Measurements from ENCODE around the gene GADD45GIP1. TPM values are rescaled to one million over a fixed set of nuclear protein-coding genes. Genes with fewer than 3 reads are reported as not detected.
"Not testable (repeated sequence)": the region's sequence is repeated elsewhere in the genome, so short reads cannot be mapped to it uniquely, and the experiment has no call there.

Gene GADD45GIP1
- polyA plus RNA-seq, 1 donor from 2014 or later = 21.3 TPM

DNA sequence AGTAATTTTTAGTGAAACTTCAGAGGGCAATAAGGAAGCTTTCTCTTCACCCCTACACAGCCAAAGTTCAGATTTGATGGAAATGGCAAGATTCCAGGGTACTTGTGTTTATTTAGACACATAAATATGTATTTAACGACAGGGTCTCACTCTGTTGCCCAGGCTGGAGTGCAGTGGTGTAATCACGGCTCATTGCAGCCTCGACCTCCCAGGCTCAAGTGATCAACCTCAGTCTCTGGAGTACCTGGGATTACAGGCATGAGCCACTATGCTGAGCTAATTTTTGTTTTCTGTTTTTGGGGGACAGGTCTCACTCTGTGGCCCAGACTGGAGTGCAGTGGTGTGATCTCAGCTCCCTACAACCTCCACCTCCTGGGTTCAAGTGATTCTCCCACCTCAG is 36.0 kb downstream of the GADD45GIP1 start:
- no peaks in the 10 kb centered on the region for H4K20me1 ChIP-seq (ENCODE audit: insufficient read depth)
- H3K9me3 ChIP-seq (ENCODE audit: low read length) = no peaks in the 10 kb centered on the region
- H3K36me3 ChIP-seq (ENCODE audit: insufficient read depth, low read length) = no peaks in the 10 kb centered on the region
- no peak overlapping the region for H3K4me3 ChIP-seq (ENCODE audit: low read length)
- H2AFZ ChIP-seq (ENCODE audit: low read depth, low read length) = no peak overlapping the region
- no peaks in the 10 kb centered on the region for H3K27me3 ChIP-seq (ENCODE audit: insufficient read depth, low read depth, low read length)
- no peak overlapping the region for H3K4me2 ChIP-seq (ENCODE audit: low read length)
- no peak overlapping the region for H3K27ac ChIP-seq (ENCODE audit: low read length)
- TF ChIP-seq EZH2 (IDR thresholded peaks at IDR 0.05; ENCODE audit: borderline replicate concordance, insufficient read depth, low read length, poor library complexity, severe bottlenecking) = no peak
- TF ChIP-seq SMC3 (conservative IDR thresholded peaks at IDR 0.05; ENCODE audit: poor library complexity) = no peak
- TF ChIP-seq, protein P1, sequence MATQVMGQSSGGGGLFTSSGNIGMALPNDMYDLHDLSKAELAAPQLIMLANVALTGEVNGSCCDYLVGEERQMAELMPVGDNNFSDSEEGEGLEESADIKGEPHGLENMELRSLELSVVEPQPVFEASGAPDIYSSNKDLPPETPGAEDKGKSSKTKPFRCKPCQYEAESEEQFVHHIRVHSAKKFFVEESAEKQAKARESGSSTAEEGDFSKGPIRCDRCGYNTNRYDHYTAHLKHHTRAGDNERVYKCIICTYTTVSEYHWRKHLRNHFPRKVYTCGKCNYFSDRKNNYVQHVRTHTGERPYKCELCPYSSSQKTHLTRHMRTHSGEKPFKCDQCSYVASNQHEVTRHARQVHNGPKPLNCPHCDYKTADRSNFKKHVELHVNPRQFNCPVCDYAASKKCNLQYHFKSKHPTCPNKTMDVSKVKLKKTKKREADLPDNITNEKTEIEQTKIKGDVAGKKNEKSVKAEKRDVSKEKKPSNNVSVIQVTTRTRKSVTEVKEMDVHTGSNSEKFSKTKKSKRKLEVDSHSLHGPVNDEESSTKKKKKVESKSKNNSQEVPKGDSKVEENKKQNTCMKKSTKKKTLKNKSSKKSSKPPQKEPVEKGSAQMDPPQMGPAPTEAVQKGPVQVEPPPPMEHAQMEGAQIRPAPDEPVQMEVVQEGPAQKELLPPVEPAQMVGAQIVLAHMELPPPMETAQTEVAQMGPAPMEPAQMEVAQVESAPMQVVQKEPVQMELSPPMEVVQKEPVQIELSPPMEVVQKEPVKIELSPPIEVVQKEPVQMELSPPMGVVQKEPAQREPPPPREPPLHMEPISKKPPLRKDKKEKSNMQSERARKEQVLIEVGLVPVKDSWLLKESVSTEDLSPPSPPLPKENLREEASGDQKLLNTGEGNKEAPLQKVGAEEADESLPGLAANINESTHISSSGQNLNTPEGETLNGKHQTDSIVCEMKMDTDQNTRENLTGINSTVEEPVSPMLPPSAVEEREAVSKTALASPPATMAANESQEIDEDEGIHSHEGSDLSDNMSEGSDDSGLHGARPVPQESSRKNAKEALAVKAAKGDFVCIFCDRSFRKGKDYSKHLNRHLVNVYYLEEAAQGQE (IDR thresholded peaks at IDR 0.05; ENCODE audit: borderline replicate concordance) = no peak
- no peak for TF ChIP-seq RAD21 (conservative IDR thresholded peaks at IDR 0.05)
- H3K9ac ChIP-seq (ENCODE audit: low read length) = no peak overlapping the region
- H3K79me2 ChIP-seq (replicated peaks; ENCODE audit: insufficient read depth, low read length) = no peaks in the 10 kb centered on the region
- H3K9me2 ChIP-seq (ENCODE audit: insufficient read depth, low read length) = no peaks in the 10 kb centered on the region
- no peaks in the 10 kb centered on the region for H3F3A ChIP-seq (ENCODE audit: insufficient read depth, low read length, poor library complexity, severe bottlenecking)

DNA sequence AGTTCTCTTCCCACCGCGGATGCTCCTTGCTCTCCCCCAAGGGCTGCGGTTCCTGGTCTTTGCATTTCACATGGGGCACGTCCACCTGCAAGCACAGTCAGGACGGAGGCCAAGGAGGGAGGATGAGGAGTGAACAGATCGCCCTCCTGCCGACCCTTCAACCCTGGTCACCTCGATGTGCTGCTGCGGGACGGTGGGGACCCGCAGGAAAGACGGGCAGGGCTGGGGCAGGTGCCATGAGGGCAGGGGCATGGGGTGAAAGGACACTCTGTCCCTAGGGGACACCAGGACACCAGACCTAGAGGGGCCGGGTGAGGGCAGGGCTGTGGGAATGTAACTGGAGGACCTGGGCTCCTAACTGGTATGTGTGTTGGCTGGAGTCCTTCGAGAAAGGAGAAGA is 38.8 kb downstream of the GADD45GIP1 start:
- H3K4me2 ChIP-seq (ENCODE audit: low read length) = no peak overlapping the region
- no peak overlapping the region for H3K4me3 ChIP-seq (ENCODE audit: low read length)
- H3K79me2 ChIP-seq (replicated peaks; ENCODE audit: insufficient read depth, low read length) = no peaks in the 10 kb centered on the region
- H4K20me1 ChIP-seq (ENCODE audit: insufficient read depth) = no peaks in the 10 kb centered on the region
- H3F3A ChIP-seq (ENCODE audit: insufficient read depth, low read length, poor library complexity, severe bottlenecking) = no peaks in the 10 kb centered on the region
- no peaks in the 10 kb centered on the region for H3K27me3 ChIP-seq (ENCODE audit: insufficient read depth, low read depth, low read length)
- no peaks in the 10 kb centered on the region for H3K9me3 ChIP-seq (ENCODE audit: low read length)
- no peak overlapping the region for H3K27ac ChIP-seq (ENCODE audit: low read length)
- no peak overlapping the region for H3K9ac ChIP-seq (ENCODE audit: low read length)
- H2AFZ ChIP-seq (ENCODE audit: low read depth, low read length) = no peak overlapping the region
- no peaks in the 10 kb centered on the region for H3K9me2 ChIP-seq (ENCODE audit: insufficient read depth, low read length)
- TF ChIP-seq SMC3 (conservative IDR thresholded peaks at IDR 0.05; ENCODE audit: poor library complexity) = no peak
- no peak for TF ChIP-seq POLR2AphosphoS5 (IDR thresholded peaks at IDR 0.05)
- no peak for TF ChIP-seq EZH2 (IDR thresholded peaks at IDR 0.05; ENCODE audit: borderline replicate concordance, insufficient read depth, low read length, poor library complexity, severe bottlenecking)
- no peak for TF ChIP-seq RAD21 (conservative IDR thresholded peaks at IDR 0.05)
- no peak for TF ChIP-seq MXI1 (conservative IDR thresholded peaks at IDR 0.05; ENCODE audit: poor library complexity, severe bottlenecking)
- TF ChIP-seq, protein P2, sequence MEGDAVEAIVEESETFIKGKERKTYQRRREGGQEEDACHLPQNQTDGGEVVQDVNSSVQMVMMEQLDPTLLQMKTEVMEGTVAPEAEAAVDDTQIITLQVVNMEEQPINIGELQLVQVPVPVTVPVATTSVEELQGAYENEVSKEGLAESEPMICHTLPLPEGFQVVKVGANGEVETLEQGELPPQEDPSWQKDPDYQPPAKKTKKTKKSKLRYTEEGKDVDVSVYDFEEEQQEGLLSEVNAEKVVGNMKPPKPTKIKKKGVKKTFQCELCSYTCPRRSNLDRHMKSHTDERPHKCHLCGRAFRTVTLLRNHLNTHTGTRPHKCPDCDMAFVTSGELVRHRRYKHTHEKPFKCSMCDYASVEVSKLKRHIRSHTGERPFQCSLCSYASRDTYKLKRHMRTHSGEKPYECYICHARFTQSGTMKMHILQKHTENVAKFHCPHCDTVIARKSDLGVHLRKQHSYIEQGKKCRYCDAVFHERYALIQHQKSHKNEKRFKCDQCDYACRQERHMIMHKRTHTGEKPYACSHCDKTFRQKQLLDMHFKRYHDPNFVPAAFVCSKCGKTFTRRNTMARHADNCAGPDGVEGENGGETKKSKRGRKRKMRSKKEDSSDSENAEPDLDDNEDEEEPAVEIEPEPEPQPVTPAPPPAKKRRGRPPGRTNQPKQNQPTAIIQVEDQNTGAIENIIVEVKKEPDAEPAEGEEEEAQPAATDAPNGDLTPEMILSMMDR (IDR thresholded peaks at IDR 0.05; ENCODE audit: poor library complexity, severe bottlenecking) = no peak
- no peak for TF ChIP-seq TAF1 (IDR thresholded peaks at IDR 0.05; ENCODE audit: low read depth)
- TF ChIP-seq, protein P1 (IDR thresholded peaks at IDR 0.05; ENCODE audit: borderline replicate concordance) = no peak
- no peak for TF ChIP-seq EP300 (conservative IDR thresholded peaks at IDR 0.05; ENCODE audit: poor library complexity, severe bottlenecking)
- H3K36me3 ChIP-seq (ENCODE audit: insufficient read depth, low read length) = no peaks in the 10 kb centered on the region

DNA sequence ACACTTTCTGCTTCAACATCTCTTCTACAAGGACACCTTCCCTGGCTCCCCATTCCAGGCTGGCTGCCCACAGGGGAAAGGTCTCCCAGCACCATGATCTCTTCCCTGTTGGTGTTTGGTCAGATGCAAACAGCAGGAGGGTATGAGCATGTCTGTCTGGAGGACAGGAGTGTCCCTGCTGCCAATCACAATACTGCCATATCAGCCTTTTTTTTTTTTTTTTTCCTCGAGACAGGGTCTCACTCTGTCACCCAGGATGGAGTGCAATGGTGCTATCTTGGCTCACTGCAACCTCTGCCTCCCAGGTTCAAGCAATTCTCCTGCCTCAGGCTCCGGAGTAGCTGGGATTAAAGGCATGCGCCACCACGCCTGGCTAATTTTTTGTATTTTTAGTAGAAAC is 41.2 kb downstream of the GADD45GIP1 start:
- H3K36me3 ChIP-seq (ENCODE audit: insufficient read depth, low read length); H2AFZ ChIP-seq (ENCODE audit: low read depth, low read length); H3F3A ChIP-seq (ENCODE audit: insufficient read depth, low read length, poor library complexity, severe bottlenecking); H3K79me2 ChIP-seq (replicated peaks; ENCODE audit: insufficient read depth, low read length); H3K4me3 ChIP-seq (ENCODE audit: low read length); H3K9ac ChIP-seq (ENCODE audit: low read length); H4K20me1 ChIP-seq (ENCODE audit: insufficient read depth); H3K9me2 ChIP-seq (ENCODE audit: insufficient read depth, low read length); H3K4me2 ChIP-seq (ENCODE audit: low read length); H3K27me3 ChIP-seq (ENCODE audit: insufficient read depth, low read depth, low read length); H3K27ac ChIP-seq (ENCODE audit: low read length); H3K9me3 ChIP-seq (ENCODE audit: low read length): not testable (repeated sequence)
